CD4-positive, alpha-beta T cell treated with Interleukin-17A for 1 hour (primary cell): ENCODE results near the gene INAFM2.
A peak's percentile ranks its signal among the peaks of the same experiment; 100 is the strongest.

Experiments
- DNase-seq: peaks from one replicate; pipeline ENCODE4 v3.0.0-alpha.2; 2020

The INAFM2 gene

DNA sequence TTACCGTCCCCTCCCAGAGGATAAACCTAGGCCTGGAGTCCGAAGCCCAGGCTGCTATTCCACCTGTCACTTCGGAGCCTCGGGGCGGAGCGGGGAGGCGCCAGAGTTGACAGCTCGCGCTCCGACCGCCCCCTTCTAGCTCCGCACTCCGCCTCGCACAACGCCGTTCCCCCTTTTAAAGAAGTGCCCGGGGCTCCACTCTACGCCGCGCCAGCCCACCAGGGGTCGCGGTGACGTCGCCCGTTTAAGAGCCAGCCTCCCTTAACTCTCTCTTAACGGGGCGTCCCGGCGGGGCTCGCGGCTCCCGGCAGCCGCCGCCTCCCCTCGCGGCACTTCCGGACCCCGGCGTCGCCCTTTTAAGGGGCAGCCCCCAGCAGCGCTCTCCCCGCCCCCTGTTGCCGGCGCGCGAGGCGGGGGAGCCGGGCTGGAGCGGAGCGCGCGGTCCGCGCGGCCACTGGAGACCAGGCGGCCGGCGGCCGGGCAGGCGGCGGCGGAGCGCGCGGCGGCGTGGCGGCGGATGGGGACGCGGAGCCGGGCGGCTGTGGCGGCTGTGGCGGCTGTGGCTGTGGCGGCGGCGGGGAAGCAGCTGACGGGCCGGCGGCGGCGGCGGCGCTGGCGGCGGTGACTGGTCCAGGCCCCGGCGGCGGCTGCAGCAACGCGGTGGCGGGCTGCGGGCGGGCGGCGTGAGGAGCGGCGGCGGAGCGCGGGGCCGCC is at the start of gene INAFM2:
Gene INAFM2, plus strand, starts transcription at position 454 of the 714 bp plus-strand sequence. CDS start 364 bp downstream, outside the sequence.
- DNase-seq: peak; percentile 92

DNA sequence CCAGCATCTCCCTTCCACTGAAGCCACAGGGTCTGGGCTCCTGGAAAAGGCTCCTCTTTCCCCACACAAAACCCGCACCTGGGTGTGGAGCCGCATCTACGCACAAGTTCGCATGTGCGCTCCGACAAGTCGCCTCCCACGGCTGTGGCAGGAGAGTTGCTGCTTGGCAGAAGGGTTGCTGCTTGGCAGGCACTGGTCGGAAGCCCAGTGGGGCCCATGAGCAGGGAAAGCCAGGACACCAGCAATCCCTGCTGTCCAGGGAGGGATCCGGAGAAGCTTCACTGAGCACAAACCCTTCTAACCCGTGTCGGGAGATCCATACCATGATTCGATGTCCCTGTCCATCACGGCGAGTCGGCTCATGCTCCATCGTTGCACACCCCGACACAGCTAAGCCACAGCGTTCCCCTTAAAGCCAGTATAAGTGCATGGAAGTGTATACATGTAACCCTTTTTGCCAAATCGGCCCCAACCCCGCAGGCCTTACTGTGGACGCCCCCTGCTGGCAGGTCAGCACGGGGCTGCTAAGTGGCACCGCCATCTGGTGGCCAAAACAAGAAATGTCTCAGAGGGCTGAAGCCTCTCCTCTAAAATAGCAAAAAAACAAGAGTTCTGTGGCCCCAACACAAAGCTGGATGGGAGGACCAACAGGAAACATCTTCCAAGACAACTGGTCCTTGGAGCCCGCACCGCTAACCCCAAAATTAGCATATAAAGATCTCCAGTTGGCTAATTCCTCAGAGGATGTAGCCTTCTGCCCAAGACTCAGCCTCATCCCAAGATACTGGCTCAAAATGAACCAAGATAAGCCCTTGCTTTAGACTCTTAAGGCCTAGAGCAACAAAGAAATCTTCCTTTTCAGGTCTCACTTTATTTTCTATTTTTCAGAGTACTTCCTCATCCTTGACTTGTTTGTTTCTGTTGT is 48.9 kb upstream of the INAFM2 start:
- peak; percentile 90 for DNase-seq

DNA sequence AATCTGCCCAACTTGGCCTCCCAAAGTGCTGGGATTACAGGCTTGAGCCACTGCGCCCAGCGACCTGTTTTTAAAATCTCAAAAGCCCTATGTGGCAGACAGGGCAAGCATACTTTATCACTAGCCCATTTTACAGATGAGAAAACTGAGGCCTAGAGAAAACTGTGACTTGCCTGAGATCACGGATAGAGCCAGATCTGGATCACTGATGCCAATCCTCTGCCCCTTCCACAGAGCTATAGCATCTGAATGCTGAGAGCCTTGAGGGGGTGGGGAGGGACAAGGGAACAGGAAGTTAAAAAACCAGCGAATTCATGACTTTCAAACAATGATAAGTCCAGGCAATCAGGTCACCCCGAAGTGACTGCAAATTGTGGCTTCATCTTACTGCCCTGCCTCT is 48.0 kb upstream of the INAFM2 start:
- DNase-seq: no peak

DNA sequence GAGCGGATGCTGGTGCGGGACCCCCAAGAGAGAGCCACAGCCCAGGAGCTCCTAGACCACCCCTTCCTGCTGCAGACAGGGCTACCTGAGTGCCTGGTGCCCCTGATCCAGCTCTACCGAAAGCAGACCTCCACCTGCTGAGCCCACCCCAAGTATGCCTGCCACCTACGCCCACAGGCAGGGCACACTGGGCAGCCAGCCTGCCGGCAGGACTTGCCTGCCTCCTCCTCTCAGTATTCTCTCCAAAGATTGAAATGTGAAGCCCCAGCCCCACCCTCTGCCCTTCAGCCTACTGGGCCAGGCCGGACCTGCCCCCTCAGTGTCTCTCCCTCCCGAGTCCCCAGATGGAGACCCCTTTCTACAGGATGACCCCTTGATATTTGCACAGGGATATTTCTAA is 47.5 kb upstream of the INAFM2 start:
- no peak for DNase-seq

DNA sequence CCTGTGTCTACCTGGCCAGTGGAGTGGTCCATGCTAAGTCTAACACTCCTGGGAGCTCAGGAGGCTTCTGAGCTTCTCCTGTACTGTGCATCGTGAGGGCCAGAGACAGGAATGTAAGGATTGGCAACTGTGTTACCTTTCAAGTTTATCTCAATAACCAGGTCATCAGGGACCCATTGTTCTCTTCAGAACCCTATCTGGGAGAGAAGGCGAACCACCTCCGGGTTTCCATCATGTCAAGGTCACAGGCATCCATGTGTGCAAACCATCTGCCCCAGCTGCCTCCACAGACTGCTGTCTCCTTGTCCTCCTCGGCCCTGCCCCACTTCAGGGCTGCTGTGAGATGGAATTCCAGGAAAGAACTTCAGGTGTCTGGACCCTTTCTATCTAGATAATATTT is 46.6 kb upstream of the INAFM2 start:
- DNase-seq: no peak

DNA sequence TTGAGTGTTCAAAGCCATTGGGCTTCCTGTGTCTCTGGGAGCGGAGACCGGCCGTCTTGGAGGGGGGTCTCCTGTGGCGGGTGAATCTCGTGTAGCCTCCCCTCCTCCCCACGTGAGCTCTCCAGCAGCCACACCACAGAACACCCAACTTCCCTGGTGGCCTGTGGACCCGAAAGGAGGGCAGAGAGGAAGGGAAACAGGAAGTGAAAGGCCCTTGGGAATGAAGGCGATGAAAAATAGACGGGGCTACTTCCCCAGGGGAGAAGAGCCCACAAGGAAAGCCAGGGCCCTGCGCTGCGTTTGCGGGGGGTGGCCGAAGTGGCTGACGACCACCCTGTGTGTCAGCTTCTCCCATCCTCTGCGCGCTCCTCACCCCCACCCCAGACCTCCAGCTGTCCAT is 46.0 kb upstream of the INAFM2 start:
- DNase-seq: no peak

DNA sequence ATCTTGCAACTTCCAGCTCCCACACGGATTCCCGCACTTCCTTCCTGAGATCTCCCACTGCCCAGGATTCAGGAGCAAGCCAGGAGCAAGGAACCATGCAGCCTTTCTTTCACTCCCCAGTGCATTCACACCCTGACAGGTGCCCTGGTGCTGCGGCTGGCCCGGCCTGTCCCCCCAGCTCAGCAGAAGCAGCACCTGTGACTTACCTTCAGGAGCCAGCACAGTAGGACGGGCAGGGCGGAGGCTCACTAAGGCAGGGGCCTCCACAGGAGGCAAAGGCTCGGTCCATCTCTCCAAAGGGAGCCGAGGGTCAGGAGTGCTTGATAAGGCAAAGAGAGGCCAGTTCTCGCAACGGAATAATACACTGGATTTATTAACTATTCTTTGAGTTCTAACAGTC is 45.5 kb upstream of the INAFM2 start:
- DNase-seq: no peak

DNA sequence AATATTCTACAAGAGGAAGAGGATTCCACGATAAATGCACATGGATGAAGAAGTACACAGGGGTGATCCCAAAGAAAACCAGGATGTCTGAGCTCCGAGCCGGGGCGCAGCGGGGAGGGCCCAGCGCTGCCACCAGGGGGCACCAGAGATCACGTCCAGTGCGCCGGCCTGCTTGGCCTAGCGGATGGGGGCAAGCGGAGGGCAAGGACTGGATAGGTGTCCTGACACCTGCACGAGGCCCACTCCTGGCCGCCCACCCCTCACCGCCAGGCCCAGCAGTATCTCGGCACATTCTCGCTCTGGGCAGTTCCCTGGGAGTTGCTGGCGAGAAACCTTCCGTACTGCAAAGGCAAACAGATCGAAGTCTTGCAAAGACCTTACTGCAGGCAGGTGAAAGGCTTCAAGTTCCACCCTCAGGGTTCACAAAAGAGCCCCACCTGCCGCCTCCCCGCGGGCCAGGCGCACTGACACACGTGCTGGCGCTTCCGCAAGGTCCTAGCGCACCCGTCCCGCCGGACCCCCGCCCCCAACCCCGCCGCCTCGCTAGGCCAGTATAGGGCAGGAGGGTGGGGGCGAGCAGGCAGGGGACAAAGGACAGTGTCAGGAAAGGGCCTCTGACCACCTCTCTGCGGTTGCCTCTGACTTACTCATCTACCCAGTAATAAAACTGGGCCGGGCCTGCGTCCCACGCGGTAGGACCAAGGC is 43.9 kb upstream of the INAFM2 start:
- DNase-seq: peak; percentile 65

DNA sequence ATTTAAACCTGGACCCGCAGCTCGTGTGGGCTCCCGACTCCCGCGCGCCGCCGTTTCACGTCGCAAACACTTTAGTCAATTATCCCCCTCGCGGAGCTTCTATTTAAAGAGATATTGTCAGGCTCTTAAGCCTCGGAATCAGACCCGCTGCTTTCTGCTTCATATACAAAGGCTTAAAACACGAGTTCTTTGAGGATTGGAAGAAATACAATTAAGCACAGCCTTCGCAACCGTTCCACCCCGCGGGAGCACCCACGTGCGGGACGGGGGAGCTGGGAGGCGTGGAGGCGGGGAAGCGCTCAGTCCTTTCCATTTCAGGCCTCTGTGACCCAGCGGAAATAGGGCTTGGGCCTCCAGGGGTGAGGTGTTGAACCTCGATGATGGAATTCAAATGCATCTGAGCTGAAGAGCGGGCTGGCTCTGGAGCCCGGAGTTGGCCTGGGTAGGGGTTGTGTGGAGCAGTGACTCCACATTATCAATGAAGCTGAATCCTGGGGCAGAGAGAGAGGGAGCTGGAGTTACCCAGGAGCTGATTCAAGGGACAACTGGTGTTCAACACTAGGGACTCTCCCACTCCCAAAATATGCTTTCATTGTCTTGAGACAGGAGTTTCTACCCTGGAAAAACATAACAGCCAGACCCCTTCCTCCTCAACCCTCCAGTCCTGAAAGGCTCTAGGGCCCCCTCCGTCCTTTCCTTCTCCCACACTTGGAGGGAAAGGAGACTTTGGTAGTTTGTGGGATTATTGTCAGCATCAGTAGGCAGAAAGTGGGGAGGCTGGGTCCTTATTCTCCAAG is 43.0 kb upstream of the INAFM2 start:
- DNase-seq: no peak

DNA sequence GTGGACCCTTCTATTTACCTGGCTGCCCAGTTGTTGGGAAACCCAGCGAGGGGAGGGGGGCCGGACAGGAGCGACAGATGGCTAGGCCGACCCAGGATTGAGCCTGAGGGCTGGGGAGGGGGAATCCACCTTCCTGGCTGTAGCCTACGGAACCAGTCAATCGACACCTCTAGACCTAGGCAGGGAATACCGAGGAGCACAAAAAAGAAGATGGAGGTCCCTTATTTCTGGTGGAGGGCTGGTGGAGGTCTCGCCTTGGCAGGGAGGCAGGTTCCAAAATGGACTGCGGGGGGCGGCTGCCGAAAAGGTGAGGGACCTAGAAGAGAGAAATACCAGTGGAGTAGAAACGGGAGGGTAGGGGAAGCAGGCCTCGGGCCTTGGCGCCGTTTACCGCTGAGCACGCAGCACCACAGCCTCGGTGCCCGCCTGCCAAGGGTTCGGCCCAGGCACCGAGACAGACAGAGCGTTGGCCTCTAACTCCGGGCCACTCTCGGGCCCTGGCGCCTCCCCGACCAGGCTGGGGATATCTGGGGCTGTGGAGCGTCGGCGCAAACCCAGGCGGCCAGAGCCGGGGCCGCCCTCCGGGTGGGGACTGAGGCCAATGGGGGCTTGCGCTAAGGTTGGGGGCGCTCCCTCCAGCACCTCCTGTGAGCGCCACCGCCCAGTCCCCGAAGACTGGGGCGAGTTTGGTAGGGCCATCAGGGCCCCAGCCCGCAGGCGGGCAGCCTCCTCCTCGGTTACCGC is 42.3 kb upstream of the INAFM2 start:
- DNase-seq: no peak

DNA sequence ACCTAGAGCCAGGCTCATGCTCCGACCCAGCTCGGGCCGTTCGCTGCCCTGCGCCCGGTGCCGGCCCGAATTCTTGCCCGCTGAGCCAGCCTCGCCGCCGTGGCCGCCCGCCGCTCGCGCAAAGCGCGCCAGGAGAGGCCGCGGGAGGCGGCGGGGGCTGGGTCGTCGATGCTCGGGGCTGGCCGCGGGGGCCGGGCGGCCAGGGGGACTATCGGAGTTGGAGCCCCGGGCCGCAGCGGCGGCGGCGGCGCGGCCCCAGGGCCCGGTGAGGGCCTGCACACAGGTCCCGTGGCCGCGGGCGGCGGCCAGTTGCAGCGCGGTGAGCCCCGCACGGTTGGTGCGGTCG is 41.7 kb upstream of the INAFM2 start:
- DNase-seq: no peak

DNA sequence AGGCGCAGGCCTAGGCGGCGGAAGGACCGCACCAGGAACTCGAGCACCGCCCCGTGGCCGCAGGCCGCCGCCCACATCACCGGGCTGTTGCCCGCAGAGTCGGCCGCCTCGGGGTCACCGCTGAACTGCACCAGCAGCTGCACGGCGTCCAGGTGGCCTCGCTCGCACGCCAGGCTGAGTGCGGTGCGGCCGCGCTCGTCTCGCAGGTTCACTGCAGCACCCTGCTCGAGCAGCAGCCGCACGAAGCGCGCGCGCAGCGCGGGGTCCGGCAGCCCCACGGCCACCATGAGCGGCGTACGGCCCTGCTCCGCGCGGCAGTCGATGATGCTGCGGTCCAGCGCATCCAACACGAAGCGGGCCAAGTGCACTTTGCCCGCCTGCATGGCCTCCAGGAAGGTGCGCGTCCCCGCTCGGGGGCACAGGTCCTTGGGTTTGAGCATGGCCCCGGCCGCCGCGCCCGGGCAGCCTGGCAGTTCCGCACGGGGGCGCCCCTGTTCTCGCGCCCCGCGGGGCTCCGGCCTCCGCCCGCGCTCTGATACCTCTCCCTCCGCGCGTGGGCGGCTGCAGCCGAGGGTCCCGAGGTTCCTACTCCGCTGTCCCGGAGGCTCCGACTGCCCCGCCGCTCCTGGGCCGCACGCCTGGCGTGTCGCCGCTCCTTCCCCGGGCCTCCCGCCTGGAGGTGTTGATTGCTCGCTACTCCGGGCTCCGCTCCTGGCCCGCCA is 41.2 kb upstream of the INAFM2 start:
- peak; percentile 56 for DNase-seq

DNA sequence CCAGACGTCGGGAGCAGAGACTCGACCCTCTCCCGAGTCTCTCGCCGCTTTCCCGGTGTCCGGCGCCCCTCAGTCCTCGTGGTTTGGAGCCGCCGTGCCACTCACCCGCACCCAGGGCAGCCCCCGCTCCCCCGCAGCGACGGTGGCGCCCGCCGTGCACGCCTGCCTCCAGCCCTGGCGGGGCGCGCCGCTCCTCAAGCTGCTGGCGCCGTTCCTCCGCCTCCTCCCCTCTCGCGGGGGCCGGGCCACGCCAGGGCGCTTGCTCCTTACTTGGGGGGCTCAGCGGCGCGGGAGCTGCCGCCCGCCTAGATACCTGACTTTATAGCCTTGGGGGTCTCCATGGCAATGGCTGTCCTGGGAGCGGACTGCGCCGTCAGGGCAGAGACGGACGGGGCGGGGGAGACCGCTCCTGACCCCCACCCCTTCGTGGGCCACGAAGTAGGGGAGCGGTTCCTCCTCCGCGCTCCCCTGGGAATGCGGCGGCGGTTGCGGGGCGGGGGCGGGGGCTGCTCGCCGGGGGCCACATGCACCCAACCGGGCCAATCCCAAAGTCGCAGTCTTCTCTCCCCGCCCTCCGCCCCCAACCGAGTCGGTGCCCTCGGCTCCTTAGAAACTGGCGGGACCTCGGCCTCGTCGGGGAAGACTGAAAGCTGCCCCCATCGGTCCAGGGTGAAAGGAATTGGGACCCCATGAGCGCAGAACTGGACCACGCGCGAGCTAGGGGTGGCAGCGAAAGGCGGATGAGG is 40.5 kb upstream of the INAFM2 start, which contains the start of gene ANKRD63:
Gene ANKRD63, minus strand, starts transcription at position 196 of the 746 bp plus-strand sequence. CDS start 478 bp downstream, outside the sequence.
- peak; percentile 39 for DNase-seq

DNA sequence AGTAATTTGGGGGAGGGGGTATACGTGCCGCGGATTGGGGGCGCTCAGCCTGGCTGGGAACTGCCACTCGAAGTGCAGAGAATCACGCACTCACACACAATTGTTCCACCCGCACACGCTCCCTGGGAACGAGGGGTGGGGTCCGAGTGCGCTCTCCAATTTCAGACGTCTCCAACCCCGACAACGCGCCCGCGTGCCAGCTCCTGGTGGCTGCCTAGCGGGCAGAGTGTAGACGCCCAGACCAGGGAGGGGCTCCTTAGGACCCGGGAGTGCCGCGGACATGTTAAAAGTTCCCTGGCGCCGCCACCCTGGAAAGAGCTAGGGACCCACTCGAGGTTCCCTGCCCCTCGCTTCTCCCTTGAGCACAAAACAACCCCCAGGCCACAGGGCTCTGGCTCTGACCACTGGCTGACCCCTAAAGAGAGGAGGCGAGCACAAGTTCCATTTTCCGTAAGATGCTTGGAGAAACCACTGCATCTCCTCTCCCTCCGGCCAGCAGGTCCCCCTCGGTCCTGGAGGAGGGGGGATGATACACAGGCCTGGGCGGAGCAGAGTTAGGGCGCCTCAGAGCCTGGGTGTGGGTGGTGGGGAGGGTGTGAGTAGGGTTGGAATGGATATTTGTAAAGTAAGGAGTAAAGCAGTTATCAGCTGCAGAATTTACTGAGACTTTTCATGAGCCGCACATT is 39.7 kb upstream of the INAFM2 start:
- DNase-seq: no peak

DNA sequence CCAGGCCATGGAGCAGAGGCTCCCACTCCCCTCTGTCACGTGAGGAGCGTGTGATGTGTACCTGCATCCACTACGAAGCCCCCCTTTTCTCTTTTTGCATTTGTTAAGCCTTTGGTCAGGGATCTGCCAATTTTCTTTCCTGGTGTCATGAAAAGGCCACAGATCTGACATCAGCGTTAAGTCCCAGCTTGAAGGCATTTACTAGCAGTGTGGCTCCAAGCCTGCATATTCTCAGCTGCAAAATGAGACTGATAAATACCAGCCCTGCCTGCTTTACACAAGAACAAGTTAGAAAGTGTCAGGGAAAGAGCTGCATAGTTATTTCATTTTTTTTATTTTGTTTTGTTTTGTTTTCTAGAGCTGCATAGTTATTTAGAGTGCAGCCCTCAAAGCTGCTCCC is 38.3 kb upstream of the INAFM2 start:
- DNase-seq: no peak

DNA sequence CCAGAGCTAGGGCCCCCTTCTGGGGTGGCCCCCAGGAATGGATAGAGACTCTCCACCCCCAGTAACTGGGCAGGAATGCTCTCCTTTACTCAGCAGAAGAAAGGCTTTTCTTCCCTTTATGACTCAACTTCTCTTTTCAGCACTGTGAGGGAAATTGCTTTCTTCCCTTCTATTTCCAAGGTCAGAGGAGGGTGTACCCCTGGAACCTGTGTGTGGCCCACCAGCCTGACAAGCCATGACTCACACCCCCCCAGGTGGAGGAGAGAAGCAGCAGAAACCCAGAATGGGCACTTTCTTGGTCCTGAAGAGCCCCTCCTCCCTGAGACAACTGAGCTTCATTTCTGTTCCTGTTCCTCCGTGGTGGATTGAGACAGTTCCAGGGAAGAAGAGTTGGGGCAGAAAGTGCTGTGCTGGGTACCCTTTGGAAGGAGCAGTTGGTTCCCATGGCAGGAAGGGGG is 37.9 kb upstream of the INAFM2 start:
- no peak for DNase-seq

DNA sequence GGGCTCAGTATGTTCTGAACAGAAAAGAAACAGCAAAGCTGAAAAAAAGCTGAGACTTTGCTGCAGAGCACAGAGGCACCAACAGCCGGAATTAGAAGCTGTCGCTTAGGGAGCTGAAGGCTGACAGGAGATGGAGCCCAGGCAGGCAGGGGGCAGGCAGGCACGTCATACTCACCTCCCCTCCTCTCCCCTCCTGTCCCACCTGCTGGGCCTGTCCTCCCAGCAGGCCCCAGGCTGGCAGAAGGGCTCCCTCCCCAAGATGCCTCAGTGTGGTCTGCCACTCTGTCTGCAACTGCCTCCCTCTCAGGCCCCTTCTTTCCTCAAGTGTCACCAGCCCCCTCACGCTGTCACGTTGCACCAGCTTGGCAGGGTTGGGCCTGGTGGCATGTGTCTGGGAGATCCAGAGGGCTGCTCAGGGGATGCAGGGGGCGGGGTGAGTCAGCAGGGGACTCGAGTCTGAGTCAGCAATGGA is 37.4 kb upstream of the INAFM2 start:
- no peak for DNase-seq

DNA sequence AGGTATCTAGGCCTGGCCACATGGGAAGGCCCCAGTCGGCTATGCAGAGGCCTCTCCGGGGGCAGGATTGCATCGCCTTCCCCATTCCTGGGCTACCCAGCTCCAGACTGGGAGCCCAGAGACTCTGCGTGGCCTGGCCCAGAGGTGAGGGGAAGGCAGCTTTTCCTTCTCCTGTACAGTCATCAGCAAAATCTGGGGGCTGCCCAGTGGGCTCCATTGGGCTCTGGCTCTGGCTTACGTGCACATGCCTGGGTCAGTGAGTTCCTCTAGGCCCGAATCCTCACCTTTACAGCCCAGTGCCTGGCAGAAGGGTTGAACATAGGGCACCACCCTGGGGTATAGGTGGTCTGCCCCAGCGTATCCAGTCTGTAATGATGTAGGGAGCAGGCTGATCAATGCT is 36.7 kb upstream of the INAFM2 start:
- no peak for DNase-seq

DNA sequence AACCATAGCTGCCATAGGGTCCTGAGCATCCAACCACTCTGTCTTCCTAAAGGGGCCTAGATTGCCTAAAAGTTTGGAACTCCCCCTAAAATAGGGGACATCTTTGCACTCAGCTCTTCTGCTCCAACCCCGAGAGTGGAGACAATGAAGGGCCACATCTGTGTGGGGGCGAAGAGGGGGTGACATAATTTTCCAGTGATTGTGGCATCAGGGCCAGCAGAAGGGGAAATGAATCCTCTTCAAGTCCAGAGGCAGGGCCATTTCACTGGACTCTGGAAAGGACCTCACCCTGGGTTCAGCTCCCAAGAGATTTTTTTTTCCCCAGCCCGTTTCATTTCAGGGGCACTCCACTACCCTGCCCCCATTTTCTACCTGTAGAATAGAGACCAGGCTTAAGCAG is 36.0 kb upstream of the INAFM2 start:
- no peak for DNase-seq

DNA sequence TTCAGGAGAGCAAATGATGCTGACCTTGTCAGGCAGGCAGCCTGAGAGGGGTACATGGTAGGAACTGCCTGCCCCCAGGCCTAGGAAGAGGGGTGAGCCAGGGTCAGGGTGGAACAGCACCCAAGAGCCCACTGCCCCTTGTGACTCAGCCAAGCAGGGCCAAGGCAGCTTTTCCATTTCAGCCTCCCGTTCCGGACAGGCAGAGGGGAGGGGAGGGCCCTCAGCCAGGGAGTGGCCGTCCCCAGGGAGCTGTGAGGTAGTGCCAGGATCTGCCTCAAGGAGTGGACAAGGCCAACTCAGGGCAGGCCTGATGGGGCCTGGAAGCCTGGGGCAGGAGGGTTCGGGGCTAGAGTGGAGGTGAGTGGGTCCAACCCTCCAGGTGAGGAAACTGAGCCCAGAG is 35.5 kb upstream of the INAFM2 start:
- no peak for DNase-seq
